NCI-H69 (cell line): ENCODE data around the gene BBS5.

Experiments used
- DNase-seq: peaks from one replicate; lab custom pipeline; 2025; lab: John Stamatoyannopoulos, UW

BBS5 gene

DNA sequence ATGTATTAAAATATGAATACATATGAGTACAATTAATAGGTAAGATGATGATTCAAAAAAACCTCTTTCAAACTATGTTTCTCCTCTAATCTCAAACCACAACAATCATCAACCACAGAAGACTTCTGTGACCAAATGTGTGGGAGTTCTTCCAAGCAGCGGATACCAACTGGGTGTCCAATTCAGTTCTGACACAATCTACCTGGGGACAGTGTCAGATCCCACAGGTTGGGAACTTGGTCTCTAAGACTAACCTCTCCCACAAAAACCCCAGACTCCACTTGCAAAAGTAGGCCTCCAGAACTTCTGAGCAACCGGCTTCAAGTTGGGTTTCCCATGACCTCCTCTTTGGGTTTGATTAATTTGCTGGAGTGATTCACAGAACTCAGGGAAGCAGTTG, 67.5 kb downstream of the BBS5 start:
- DNase-seq = no peak
